Inflammatory macrophage (primary cell): ENCODE data around the gene LCN2.

Experiments used
- DNase-seq, 2 donors: peaks; one replicate each; pipeline ENCODE4 v3.0.0-alpha.2; 2020 to 2022

Gene LCN2

DNA sequence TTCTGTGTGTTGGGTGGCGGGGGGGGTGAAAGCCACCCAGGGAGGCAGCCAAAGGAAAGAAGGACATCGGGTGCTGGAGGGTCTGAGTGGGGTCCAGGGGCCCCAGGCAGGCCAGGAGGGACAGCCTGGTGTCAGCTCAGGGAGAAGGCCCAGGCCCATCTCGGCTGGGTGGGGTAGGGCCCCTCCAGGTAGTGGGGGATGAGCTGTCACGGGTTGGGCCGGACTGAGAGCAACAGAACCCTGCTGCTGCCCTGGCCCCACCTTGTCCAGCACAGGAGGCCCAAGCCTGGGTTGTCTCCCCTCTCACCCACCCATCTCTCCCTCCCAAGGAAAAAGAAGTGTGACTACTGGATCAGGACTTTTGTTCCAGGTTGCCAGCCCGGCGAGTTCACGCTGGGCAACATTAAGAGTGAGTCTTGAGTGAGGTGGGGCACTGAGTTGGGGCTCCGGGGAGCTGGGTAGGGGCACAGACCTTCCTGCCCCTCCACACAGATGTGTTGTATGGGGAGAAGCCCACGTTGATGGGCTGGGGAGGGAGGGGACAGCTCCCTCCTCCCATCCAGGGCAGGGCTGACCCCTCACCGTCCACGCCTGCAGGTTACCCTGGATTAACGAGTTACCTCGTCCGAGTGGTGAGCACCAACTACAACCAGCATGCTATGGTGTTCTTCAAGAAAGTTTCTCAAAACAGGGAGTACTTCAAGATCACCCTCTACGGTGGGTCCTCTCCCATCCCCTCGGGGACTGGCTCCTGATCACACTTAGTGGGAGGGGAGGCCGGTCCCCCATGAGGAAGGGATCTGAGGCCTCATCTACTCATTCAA lies 2.3 kb downstream of the LCN2 start:
- no peak for DNase-seq

- DNase-seq: no peak
Observed at GRCh38 chr9:128152133-128153059, 3.1 kb downstream of the LCN2 start.

- DNase-seq: no peak
Observed at GRCh38 chr9:128153060-128153946, 4.0 kb downstream of the LCN2 start.

- DNase-seq: no peak
Observed at GRCh38 chr9:128153947-128154695, 4.9 kb downstream of the LCN2 start.

DNA sequence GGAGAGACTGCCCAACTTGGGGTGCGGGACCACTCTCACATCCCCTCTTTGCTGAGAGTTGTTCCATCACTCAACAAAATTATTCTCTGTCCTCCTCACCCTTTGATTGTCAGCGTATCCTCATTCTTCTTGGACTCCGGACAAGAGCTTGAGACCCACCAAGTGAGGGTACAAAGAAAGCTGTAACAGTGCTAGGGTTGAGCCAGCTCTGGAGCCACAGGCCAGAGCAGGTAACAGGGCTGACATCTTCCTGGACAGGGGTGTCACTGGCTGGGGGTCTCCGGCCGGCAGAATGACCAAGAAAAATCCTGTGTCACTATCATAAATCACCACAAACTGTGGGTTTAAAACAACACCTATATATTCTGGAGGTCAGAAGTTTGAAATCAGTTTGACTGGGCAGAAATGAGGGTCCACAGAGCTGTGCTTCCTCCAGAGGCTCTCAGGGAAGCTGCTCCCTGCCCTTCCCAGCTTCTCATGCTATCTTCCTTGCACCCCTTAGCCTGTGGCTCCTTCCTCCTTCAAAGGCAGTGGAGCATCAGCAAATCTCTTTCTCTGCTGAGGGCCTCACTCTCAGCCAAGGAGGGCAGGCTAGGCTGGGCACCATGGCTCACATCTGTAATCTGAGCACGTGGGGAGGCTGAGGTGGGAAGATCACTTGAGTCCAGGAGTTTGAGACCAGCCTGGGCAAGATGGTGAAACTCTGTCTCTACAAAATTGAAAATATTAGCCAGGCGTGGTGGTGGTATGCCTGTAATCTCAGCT lies 6.7 kb downstream of the LCN2 start:
- no peak for DNase-seq

DNA sequence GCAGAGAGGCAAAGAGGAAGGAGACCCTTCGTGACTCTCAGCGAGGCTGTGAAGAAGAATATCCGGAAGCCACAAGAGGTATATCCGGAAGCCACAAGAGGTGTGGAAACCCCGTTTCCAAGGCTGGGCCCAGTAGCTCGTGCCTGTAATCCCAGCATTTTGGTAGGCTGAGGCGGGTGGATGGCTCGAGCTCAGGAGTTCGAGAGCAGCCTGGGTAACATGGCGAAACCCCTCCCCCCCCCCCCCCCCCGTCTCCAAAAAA lies 10.2 kb downstream of the LCN2 start:
- peak; percentile 55 to 59 for DNase-seq

GRCh38 chr9:128159784-128160602 lies 10.7 kb downstream of the LCN2 start, which contains the start of gene BBLN:
Gene BBLN (plus strand): TSS chr9:128160265. CDS start chr9:128160408, 143 bp downstream.
- peak; percentile 84 to 88 for DNase-seq

GRCh38 chr9:128160603-128160987 lies 11.3 kb downstream of the LCN2 start:
- DNase-seq: peak; percentile 32 to 67

GRCh38 chr9:128161215-128161902 lies 12.1 kb downstream of the LCN2 start:
- DNase-seq: no peak

- no peak for DNase-seq
Observed at GRCh38 chr9:128162215-128163026, 13.2 kb downstream of the LCN2 start.

GRCh38 chr9:128163027-128163515 lies 13.8 kb downstream of the LCN2 start:
- DNase-seq: no peak

DNA sequence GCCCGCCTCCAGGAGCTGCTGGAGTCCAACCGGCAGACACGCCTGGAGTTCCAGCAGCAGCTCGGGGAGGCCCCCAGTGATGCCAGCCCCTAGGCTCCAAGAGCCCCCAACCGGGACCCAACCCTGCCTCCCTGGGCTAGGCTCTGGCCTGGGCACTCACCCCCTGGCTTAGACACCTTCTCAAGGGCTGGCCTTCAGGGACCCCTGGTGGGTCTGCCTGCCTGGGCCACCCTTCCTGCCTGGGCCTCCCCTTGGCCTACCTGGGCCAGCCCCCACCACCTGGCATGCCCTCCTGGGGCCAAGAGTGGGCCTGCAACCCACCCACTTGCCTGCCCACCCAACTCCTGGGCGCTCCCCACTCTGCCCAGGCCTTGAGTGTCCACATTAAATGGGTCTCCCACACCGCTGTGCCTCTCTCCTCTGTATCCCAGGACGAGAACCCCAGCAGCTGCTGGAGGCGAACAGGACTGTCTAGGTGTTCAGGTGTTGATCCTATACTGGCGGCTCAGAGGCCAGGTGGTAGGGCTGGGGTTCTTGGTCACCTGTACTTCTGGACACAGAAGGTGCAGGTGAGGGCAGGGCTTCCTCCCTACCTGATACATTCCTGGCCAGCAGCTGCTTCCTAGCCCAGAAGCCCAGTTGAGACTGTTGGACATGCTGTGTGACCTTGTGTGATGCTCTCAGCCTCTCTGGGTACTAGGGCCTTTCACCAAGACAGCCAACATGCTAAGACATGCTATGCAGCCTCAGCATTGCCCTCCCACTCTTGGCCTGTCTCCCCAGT lies 14.5 kb downstream of the LCN2 start:
- DNase-seq: no peak

GRCh38 chr9:128164307-128164885 lies 15.1 kb downstream of the LCN2 start:
- peak; percentile 33 to 51 for DNase-seq

DNA sequence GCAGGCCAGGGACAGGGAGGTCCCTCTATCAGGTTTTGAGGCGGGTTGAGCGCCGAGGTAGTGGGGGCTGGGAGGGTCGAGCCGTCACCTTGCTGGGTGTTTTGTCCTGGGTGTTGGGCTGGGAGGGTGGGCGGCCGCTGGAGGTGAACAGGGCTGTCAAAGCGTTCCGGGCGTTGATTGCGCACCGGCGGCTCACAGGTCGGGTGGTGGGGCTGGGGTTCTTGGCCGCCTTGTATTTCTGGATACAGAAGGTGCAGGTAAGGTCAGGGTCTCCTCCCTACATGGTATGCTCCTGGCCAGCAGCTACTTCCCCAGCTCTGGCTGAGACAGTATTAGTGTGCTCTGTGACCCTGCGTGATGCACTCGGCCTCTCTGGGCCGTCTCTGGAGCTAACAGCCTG lies 16.9 kb downstream of the LCN2 start:
- DNase-seq: no peak

DNA sequence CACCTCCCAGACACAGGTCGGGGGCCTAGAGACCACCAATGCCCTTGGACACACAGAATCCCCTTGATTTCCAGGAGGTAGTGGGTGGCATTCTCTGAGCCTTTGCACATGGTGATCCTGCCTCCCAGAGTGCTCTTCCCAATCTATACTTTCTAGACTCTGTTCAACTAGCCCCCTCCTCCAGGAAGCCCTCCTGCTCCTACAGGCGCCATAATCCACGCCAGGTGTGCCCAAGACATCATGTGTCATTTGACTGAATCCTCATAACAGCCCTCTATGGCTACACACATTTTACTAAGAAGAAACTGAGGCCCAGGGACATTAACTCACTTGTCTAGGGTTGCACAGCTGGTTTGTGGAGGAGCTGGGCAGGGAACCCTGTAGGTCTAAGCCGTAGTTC lies 18.0 kb downstream of the LCN2 start:
- DNase-seq: no peak

DNA sequence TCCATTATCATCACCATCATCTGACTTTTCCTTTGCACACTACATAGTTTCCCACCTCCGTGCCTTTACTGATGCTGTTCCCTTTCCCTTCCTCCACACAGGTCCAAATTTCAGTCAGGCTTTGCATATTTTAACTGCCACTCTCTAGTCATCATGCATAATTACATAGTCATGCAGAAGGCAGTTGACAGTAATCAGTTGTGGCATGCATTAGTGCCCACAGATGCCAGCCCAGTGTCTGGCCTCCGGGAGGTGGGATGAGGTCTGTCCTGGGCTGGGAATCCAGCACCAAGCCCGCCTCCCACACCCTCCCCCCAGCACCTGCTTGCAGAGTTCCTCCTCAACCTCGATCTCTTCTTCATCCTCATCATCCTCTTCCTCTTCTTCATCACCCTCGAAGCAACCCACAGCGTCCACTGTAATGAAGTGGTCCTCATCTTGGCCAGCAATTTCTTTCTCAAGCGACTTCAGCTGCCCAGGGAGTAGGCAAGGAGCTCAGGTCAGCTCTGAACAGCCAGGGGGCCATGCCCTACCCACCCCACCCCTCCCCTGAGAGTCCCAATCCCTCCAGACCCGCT lies 19.6 kb downstream of the LCN2 start:
- no peak for DNase-seq

DNA sequence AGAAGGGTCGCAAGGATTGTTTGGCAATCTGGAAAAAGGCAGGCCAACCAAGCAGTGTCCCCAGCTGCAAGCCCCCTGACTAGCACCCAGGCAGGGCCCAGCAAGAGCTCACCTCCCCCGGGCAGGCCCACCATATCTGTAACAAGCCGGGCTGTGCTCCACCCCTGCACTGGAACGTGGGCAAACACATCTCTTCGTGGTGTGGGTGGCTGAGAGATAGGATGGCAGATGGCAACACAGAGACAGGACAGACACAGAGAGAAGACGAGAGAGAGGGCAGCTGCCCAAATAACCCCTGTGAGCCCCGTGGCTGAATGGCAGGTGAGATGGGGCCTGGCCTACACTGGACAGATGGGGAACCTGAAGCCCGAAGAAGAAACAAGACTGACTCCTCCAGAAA lies 20.2 kb downstream of the LCN2 start:
- DNase-seq: no peak
